ENCODE measurements around the gene RNF44. TPM values are rescaled to one million over a fixed set of nuclear protein-coding genes. Genes with fewer than 3 reads are reported as not detected.

Gene RNF44
- total and polyA plus RNA-seq, 4 donors, result 3.2 to 6.4 (median 4.7) TPM

- Histone ChIP-seq H3K9ac (ENCODE audit: low read depth in 1 of 2, low read length in 2 of 2) (no peak overlapping the region), H3K4me3 (ENCODE audit: low read depth in 1 of 3, low read length in 3 of 3) (no peak overlapping the region), H3K27ac (ENCODE audit: low read depth in 1 of 2, low read length in 2 of 2) (no peak overlapping the region), H3K9me3 (ENCODE audit: control insufficient read depth in 4 of 4, low read length in 3 of 4) (no peaks in the 10 kb centered on the region), H3K36me3 (ENCODE audit: control insufficient read depth in 4 of 4, insufficient read depth in 3 of 4, low read depth in 1 of 4, low read length in 3 of 4) (peaks cover 0 to under 1% (median 0%) of the 10 kb centered on the region in 4 donors), H3K4me1 (ENCODE audit: control insufficient read depth in 4 of 4, insufficient read depth in 4 of 4, low read length in 3 of 4) (no peaks in the 10 kb centered on the region), H3K27me3 (ENCODE audit: control insufficient read depth in 4 of 4, insufficient read depth in 4 of 4, low read length in 3 of 4) (no peaks in the 10 kb centered on the region)
- DNase-seq (ENCODE audit: low spot score), result no peak
- no peak for TF ChIP-seq ATF3 (IDR thresholded peaks at IDR 0.05)
- TF ChIP-seq YY1 (IDR thresholded peaks at IDR 0.05), result no peak
- TF ChIP-seq NR2F2 (IDR thresholded peaks at IDR 0.05), result no peak
- no peak for TF ChIP-seq HNF4A (conservative IDR thresholded peaks at IDR 0.05)
- no peak for TF ChIP-seq FOXA1 (IDR thresholded peaks at IDR 0.05)
- TF ChIP-seq MAX (IDR thresholded peaks at IDR 0.05), result no peak
- TF ChIP-seq GABPA (IDR thresholded peaks at IDR 0.05 in 1 of 2, conservative IDR thresholded peaks at IDR 0.05 in 1 of 2), result no peak
- WGBS, result 76% methylated on average over 4 of the region's 4 CpGs
Measured at GRCh38 chr5:176515396-176515795, 21.8 kb downstream of the RNF44 start.

- Histone ChIP-seq H3K9ac (ENCODE audit: low read depth in 1 of 2, low read length in 2 of 2) (no peak overlapping the region), H3K4me3 (ENCODE audit: low read depth in 1 of 3, low read length in 3 of 3) (no peak overlapping the region), H3K9me3 (ENCODE audit: control insufficient read depth in 4 of 4, low read length in 3 of 4) (no peaks in the 10 kb centered on the region), H3K27ac (ENCODE audit: low read depth in 1 of 2, low read length in 2 of 2) (no peak overlapping the region), H3K27me3 (ENCODE audit: control insufficient read depth in 4 of 4, insufficient read depth in 4 of 4, low read length in 3 of 4) (no peaks in the 10 kb centered on the region), H3K36me3 (ENCODE audit: control insufficient read depth in 4 of 4, insufficient read depth in 3 of 4, low read depth in 1 of 4, low read length in 3 of 4) (peaks cover 0 to 7% (median 2%) of the 10 kb centered on the region in 4 donors), H3K4me1 (ENCODE audit: control insufficient read depth in 4 of 4, insufficient read depth in 4 of 4, low read length in 3 of 4) (no peaks in the 10 kb centered on the region)
- TF ChIP-seq NR2F2 (IDR thresholded peaks at IDR 0.05) (no peak), SP1 (IDR thresholded peaks at IDR 0.05) (no peak), ZBTB33 (IDR thresholded peaks at IDR 0.05) (no peak), RXRA (IDR thresholded peaks at IDR 0.05) (no peak), ATF3 (IDR thresholded peaks at IDR 0.05) (no peak), RAD21 (IDR thresholded peaks at IDR 0.05) (no peak), EGR1 (IDR thresholded peaks at IDR 0.05; ENCODE audit: low read depth in 2 of 2) (no peak), TAF1 (conservative IDR thresholded peaks at IDR 0.05) (no peak), CTCF (IDR thresholded peaks at IDR 0.05; ENCODE audit: low read depth, low read length, missing input control) (no peak)
- DNase-seq (ENCODE audit: low spot score), result no peak
- 89% methylated on average over 11 of the region's 11 CpGs for WGBS
Measured at GRCh38 chr5:176514244-176514950, 22.8 kb downstream of the RNF44 start.

Data from liver (tissue), 9 donors.